CD14-positive monocyte (primary cell): ENCODE results near the gene MKRN2OS. TPM values are rescaled to one million over a fixed set of nuclear protein-coding genes. Genes with fewer than 3 reads are reported as not detected.

ENCODE experiments used
- DNase-seq, 3 donors: peaks; one replicate each; pipeline ENCODE4 v3.0.0-alpha.2; 2011 to 2022
- H2AFZ ChIP-seq: 2 replicates; pipeline ENCODE4 v1.6.0; 2012; ENCODE audit warnings: mild to moderate bottlenecking, low read depth, low read length, inconsistent platforms; ENCODE audit not compliant: insufficient read depth, poor library complexity, severe bottlenecking
- H3K27ac ChIP-seq, 2 donors: 1 replicate in 1 of 2; 2 replicates in 1 of 2; pipeline ENCODE4 v1.5.1; 2012 to 2013; ENCODE audit warnings: low read length in 2 of 2, control low read depth in 1 of 2, inconsistent platforms in 1 of 2, low read depth in 1 of 2, mild to moderate bottlenecking in 1 of 2
- H3K27me3 ChIP-seq, 2 donors: one replicate each; pipeline versions ENCODE4 v1.6.0 to v1.6.1; 2011 to 2013; ENCODE audit warnings: low read length in 2 of 2; ENCODE audit not compliant: control insufficient read depth in 2 of 2, insufficient read depth in 2 of 2
- H3K36me3 ChIP-seq, 2 donors: replicated peaks in 1 of 2; 1 replicate in 1 of 2; 2 replicates in 1 of 2; pipeline versions ENCODE4 v1.5.1 to v1.6.1; 2012 to 2013; ENCODE audit warnings: low read length in 2 of 2, control low read depth in 1 of 2, inconsistent platforms in 1 of 2, mild to moderate bottlenecking in 1 of 2; ENCODE audit not compliant: insufficient read depth in 2 of 2, control insufficient read depth in 1 of 2
- H3K4me1 ChIP-seq, 2 donors: 1 replicate in 1 of 2; 2 replicates in 1 of 2; pipeline versions ENCODE4 v1.5.1 to v1.6.1; 2012 to 2013; ENCODE audit warnings: low read length in 2 of 2, control low read depth in 1 of 2, inconsistent platforms in 1 of 2, mild to moderate bottlenecking in 1 of 2, moderate library complexity in 1 of 2; ENCODE audit not compliant: insufficient read depth in 2 of 2, control insufficient read depth in 1 of 2
- H3K4me2 ChIP-seq: replicated peaks from 2 replicates; pipeline ENCODE3; 2012; ENCODE audit warnings: low read length, moderate library complexity, mild to moderate bottlenecking; ENCODE audit not compliant: poor library complexity, severe bottlenecking; ENCODE audit errors: extremely low read depth
- H3K4me3 ChIP-seq, 3 experiments: fragments of 200-600 bp in 1 of 3; sonication (generic) in 1 of 3; replicated peaks in 1 of 3; 1 replicate in 2 of 3; 2 replicates in 1 of 3; pipeline ENCODE4 v1.5.1; 2011 to 2013; ENCODE audit warnings: low read length in 3 of 3, mild to moderate bottlenecking in 3 of 3, control low read depth in 2 of 3, low read depth in 2 of 3, inconsistent platforms in 1 of 3, moderate library complexity in 1 of 3
- H3K79me2 ChIP-seq: 2 replicates; pipeline ENCODE4 v1.6.0; 2012; ENCODE audit warnings: mild to moderate bottlenecking, control low read depth, inconsistent platforms, low read length, moderate library complexity; ENCODE audit not compliant: insufficient read depth
- H3K9ac ChIP-seq: 2 replicates; pipeline ENCODE4 v1.6.0; 2017; ENCODE audit warnings: low read length, mild to moderate bottlenecking; ENCODE audit not compliant: insufficient read depth, poor library complexity, severe bottlenecking
- H3K9me3 ChIP-seq, 2 donors: replicated peaks in 1 of 2; 1 replicate in 1 of 2; 2 replicates in 1 of 2; pipeline versions ENCODE4 v1.5.1 to v1.6.1; 2012 to 2013; ENCODE audit warnings: low read length in 2 of 2, control low read depth in 1 of 2; ENCODE audit not compliant: control insufficient read depth in 1 of 2, insufficient read depth in 1 of 2
- H4K20me1 ChIP-seq: 2 replicates; pipeline ENCODE4 v1.6.0; 2012; ENCODE audit warnings: mild to moderate bottlenecking, low read length, control low read depth, moderate library complexity; ENCODE audit not compliant: insufficient read depth
- H3K27ac Mint-ChIP-seq, 7 donors: one replicate each; pipeline ENCODE4 v1.8.0; 2020; ENCODE audit warnings: mild to moderate bottlenecking in 7 of 7, mixed read lengths in 7 of 7, moderate library complexity in 6 of 7, inconsistent platforms in 2 of 7
- H3K27me3 Mint-ChIP-seq, 3 donors: one replicate each; pipeline ENCODE4 v1.8.0; 2021 to 2022; ENCODE audit warnings: low read depth in 3 of 3, mild to moderate bottlenecking in 3 of 3, mixed read lengths in 3 of 3, moderate library complexity in 3 of 3, inconsistent platforms in 1 of 3
- H3K36me3 Mint-ChIP-seq, 2 donors: one replicate each; pipeline ENCODE4 v1.8.0; 2020; ENCODE audit warnings: mixed read lengths in 2 of 2, inconsistent platforms in 1 of 2, mild to moderate bottlenecking in 1 of 2
- H3K4me1 Mint-ChIP-seq: one replicate; pipeline ENCODE4 v1.8.0; 2020; ENCODE audit warnings: mild to moderate bottlenecking, mixed read lengths
- H3K4me3 Mint-ChIP-seq, 2 donors: one replicate each; pipeline ENCODE4 v1.8.0; 2020; ENCODE audit warnings: mild to moderate bottlenecking in 2 of 2, mixed read lengths in 2 of 2, moderate library complexity in 1 of 2
- H3K9me3 Mint-ChIP-seq, 7 donors: one replicate each; pipeline ENCODE4 v1.8.0; 2020 to 2022; ENCODE audit warnings: mixed read lengths in 7 of 7, mild to moderate bottlenecking in 6 of 7, moderate library complexity in 6 of 7, inconsistent platforms in 2 of 7
- WGBS: methylation state at CpG from one replicate; pipeline ENCODE4 v1.1.5; 2013; ENCODE audit warnings: missing lambda C conversion rate; ENCODE audit not compliant: insufficient coverage; 5-methylcytosine and 5-hydroxymethylcytosine counted together
- intact Hi-C, 2 donors: fragments of 100-400 bp; cut with micrococcal nuclease; formaldehyde crosslinking; loops; one replicate each; pipeline versions ENCODE4 v1.15.0 to v1.15.1; 2023
- polyA plus RNA-seq, 3 donors: library from polyadenylated mRNA; depleted of rRNA in 1 of 3; unstranded in 2 of 3; stranded (reverse) in 1 of 3; fragments of 300-500 nt in 2 of 3; fragments of >200 nt in 1 of 3; fragmentation: Illumina TruSeq in 2 of 3; gene quantifications; 1 replicate in 2 of 3; 2 replicates in 1 of 3; pipeline ENCODE4 v1.2.3, GENCODE V29; 2012 to 2021
- TF ChIP-seq, protein P1 (sequence below): fragments of 200-600 bp; IDR thresholded peaks from one replicate; pipeline ENCODE4 v1.8.0; 2022; ENCODE audit warnings: antibody characterized with exemption, mild to moderate bottlenecking

The MKRN2OS gene
- polyA plus RNA-seq, 3 donors = not detected

DNA sequence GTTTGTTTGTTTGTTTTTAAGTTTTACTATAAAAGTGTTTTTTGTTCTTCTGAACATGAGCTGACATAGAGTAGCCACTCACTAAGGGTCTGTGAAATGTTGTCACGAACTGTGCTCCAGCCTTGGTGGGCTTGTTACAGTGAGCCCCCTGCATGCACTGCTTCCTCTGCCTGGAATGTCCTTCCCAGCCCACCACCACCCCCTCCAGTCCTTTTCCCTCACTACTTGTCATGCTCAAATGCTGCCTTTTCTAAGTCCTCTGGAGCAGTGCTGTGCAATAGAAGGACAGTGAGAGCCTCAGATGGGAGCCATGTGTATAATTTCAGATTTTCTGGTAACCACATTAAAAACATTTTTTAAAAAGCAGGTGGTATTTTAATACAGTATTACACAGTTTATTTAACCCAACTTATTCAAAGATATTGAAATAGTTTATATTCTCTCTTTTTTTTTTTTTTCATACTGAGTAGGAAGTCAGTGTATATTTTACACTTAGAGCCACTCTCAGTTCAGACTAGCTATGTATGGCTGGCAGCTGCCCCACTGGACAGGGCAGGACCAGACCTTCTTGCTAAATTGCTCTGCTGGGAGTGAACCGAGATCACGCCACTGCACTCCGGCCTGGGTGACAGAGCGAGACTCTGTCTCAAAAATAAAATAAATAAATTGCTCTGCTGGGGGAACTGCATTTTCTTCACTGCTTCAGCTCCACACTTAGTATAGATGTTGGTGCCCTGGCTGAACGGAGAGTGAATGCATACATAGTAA, 26.9 kb downstream of the MKRN2OS start:
- WGBS = 100% methylated on average over 5 of the region's 6 CpGs
- H3K4me3 Mint-ChIP-seq = no peak overlapping the region

DNA sequence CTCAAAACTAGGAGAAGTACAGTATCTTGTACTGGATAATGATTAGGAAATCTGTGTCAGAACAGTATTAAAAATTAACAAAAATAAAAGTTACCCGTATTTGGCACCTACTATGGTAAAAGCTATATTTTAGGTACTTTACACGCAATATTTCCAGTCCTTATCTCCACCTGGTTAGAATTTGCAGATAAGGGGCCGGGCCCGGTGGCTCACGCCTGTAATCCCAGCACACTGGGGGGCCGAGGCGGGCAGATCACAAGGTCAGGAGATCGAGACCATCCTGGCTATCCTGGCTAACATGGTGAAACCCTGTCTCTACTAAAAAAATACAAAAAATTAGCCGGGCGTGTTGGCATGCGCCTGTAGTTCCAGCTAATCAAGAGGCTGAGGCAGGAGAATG, 28.4 kb downstream of the MKRN2OS start:
- no peak for DNase-seq
- intact Hi-C loops = no loop called here
- no peaks in the 10 kb centered on the region for H3K4me1 ChIP-seq

More for the DNA sequence above, 26.9 kb downstream of the MKRN2OS start:
- Mint-ChIP-seq H3K4me1 (no peaks in the 10 kb centered on the region), H3K36me3 (peaks cover 33 to 47% of the 10 kb centered on the region in 2 donors), H3K27me3 (no peaks in the 10 kb centered on the region), H3K9me3 (peaks cover 0 to 2% (median 1%) of the 10 kb centered on the region in 7 donors), H3K27ac (no peak overlapping the region)
- H3K9ac ChIP-seq = no peak overlapping the region
- no peaks in the 10 kb centered on the region for H4K20me1 ChIP-seq
- DNase-seq = no peak
- no peak overlapping the region for H3K4me2 ChIP-seq
- H2AFZ ChIP-seq = no peak overlapping the region
- no peaks in the 10 kb centered on the region for H3K27me3 ChIP-seq
- H3K4me1 ChIP-seq = no peaks in the 10 kb centered on the region
- no peak overlapping the region for H3K27ac ChIP-seq
- H3K79me2 ChIP-seq = no peaks in the 10 kb centered on the region
- TF ChIP-seq, protein P1, sequence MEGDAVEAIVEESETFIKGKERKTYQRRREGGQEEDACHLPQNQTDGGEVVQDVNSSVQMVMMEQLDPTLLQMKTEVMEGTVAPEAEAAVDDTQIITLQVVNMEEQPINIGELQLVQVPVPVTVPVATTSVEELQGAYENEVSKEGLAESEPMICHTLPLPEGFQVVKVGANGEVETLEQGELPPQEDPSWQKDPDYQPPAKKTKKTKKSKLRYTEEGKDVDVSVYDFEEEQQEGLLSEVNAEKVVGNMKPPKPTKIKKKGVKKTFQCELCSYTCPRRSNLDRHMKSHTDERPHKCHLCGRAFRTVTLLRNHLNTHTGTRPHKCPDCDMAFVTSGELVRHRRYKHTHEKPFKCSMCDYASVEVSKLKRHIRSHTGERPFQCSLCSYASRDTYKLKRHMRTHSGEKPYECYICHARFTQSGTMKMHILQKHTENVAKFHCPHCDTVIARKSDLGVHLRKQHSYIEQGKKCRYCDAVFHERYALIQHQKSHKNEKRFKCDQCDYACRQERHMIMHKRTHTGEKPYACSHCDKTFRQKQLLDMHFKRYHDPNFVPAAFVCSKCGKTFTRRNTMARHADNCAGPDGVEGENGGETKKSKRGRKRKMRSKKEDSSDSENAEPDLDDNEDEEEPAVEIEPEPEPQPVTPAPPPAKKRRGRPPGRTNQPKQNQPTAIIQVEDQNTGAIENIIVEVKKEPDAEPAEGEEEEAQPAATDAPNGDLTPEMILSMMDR = no peak
- intact Hi-C loops = no loop called here
- no peaks in the 10 kb centered on the region for H3K9me3 ChIP-seq
- H3K36me3 ChIP-seq = peaks cover 12 to 34% of the 10 kb centered on the region in 2 donors
- no peak overlapping the region for H3K4me3 ChIP-seq

More for the DNA sequence above, 28.4 kb downstream of the MKRN2OS start:
- peak overlapping the region in 1 of 7 donors; percentile 33 for H3K27ac Mint-ChIP-seq
- TF ChIP-seq, protein P1 = no peak
- H3K4me3 Mint-ChIP-seq = no peak overlapping the region
- no peaks in the 10 kb centered on the region for H3K4me1 Mint-ChIP-seq
- Histone ChIP-seq H4K20me1 (no peaks in the 10 kb centered on the region), H2AFZ (no peak overlapping the region), H3K9ac (no peak overlapping the region), H3K27me3 (no peaks in the 10 kb centered on the region), H3K4me3 (no peak overlapping the region), H3K27ac (no peak overlapping the region), H3K79me2 (no peaks in the 10 kb centered on the region), H3K36me3 (peaks cover 6 to 36% of the 10 kb centered on the region in 2 donors), H3K4me2 (no peak overlapping the region), H3K9me3 (no peaks in the 10 kb centered on the region)
- H3K27me3 Mint-ChIP-seq = no peaks in the 10 kb centered on the region
- H3K9me3 Mint-ChIP-seq = peaks cover 0 to 2% (median 1%) of the 10 kb centered on the region in 7 donors
- peaks cover 33 to 45% of the 10 kb centered on the region in 2 donors for H3K36me3 Mint-ChIP-seq
- 100% methylated on average over 5 of the region's 11 CpGs for whole genome bisulfite sequencing
